Activated gamma-delta T cell (primary cell): ENCODE data around the gene COL25A1.

Experiments used
- DNase-seq: peaks from one replicate; lab custom pipeline; 2025; lab: John Stamatoyannopoulos, UW

Gene COL25A1

GRCh38 chr4:109214622-109215301 is 87.7 kb downstream of the COL25A1 start:
- DNase-seq: no peak

- DNase-seq: no peak
Observed at GRCh38 chr4:109213056-109213455, 89.4 kb downstream of the COL25A1 start.

- no peak for DNase-seq
Observed at GRCh38 chr4:109211671-109212070, 90.8 kb downstream of the COL25A1 start.

GRCh38 chr4:109209647-109210046 is 92.8 kb downstream of the COL25A1 start:
- no peak for DNase-seq

DNA sequence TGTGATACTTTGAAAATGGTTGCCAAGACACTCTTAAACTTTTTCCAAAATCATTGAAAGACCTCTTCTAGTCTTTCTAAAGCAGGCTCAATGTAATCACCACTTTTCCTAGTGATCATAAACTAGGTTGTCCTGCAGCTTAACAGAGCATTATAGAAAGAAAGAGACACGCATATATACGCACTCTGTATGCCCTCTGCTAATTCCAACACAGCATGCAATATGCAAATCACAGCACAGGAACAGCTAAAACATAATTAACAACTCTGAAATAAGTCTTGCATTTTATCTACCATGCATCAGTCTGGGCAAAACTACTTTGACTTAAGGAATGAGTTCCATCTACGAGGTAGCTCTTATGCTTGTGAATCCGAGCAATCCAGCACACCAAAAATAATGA is 94.6 kb downstream of the COL25A1 start:
- no peak for DNase-seq

GRCh38 chr4:109207061-109207460 is 95.4 kb downstream of the COL25A1 start:
- no peak for DNase-seq

GRCh38 chr4:109206620-109207019 is 95.8 kb downstream of the COL25A1 start:
- no peak for DNase-seq

GRCh38 chr4:109205186-109205585 is 97.3 kb downstream of the COL25A1 start:
- no peak for DNase-seq

- no peak for DNase-seq
Observed at GRCh38 chr4:109199585-109199984, 102.9 kb downstream of the COL25A1 start.

- no peak for DNase-seq
Observed at GRCh38 chr4:109195646-109196045, 106.8 kb downstream of the COL25A1 start.

- no peak for DNase-seq
Observed at GRCh38 chr4:109191216-109191615, 111.2 kb downstream of the COL25A1 start.

DNA sequence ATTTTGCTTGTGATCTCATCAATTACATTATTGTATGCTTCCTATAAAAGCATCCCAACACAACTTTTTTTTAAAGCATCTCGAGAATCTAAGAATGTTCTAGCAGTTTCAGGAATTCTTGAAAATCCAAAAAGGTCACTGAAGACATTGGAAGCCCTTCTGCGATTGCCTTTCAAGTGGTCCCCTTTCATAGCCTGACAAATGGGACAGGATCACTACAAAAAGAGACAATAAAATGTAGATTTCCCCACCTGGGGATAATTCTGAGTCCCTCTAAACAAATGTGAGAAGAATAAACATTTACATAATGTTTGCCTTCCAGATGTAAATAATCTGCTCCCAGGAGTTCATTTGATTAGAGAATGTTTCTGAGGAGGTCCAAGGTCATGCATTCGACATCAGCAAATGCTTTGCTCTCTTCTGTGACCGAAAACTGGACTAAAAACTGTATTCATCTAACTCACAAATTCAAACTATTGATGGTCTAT is 116.0 kb downstream of the COL25A1 start:
- DNase-seq: no peak

GRCh38 chr4:109185951-109186350 is 116.5 kb downstream of the COL25A1 start:
- DNase-seq: no peak

- DNase-seq: no peak
Observed at GRCh38 chr4:109185548-109185947, 116.9 kb downstream of the COL25A1 start.

DNA sequence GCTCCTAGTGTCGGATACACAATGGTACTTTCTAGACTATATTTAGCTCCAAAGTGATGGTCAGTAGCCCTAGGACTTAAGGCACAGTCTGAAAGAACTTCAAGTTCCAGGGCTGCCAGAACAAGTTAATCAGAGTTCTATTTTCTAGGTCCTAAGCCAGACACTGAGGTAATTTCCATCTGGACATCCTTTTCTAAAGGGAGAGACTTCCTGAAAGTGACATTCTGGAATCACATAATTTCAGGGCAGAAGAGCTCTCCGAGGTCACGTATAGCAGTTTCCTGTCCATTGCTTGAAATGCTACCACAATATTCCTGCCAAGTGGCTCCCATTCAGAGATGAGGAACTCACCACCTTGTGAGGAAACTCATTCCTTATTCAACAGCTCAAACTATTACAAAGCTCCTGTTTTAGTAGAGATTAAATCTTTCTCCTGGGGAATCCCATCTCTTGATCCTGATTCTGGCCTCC is 117.9 kb downstream of the COL25A1 start:
- no peak for DNase-seq

GRCh38 chr4:109183931-109184490 is 118.4 kb downstream of the COL25A1 start:
- DNase-seq: no peak

GRCh38 chr4:109182696-109183095 is 119.8 kb downstream of the COL25A1 start:
- DNase-seq: no peak

DNA sequence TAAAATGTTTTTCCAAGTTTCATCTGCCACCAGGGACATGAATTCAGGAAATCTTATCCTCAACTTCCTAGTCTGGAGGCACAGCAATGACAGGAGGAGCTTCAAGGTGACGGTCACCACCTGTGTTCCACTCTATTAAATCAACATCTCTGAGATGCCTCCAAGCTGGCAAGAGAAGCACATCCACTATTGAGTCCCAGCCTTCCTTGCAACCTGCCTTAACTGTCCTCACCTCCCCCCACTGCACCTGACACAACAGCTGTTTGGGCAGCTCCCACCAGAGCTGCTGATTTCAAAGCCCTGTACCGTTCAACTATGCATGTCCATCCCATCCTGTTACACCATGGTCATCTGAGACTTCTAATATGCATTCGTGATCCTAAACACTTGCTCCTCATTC is 123.4 kb downstream of the COL25A1 start:
- DNase-seq: no peak

GRCh38 chr4:109177096-109177810 is 125.2 kb downstream of the COL25A1 start:
- no peak for DNase-seq

GRCh38 chr4:109174224-109174953 is 128.1 kb downstream of the COL25A1 start:
- no peak for DNase-seq

DNA sequence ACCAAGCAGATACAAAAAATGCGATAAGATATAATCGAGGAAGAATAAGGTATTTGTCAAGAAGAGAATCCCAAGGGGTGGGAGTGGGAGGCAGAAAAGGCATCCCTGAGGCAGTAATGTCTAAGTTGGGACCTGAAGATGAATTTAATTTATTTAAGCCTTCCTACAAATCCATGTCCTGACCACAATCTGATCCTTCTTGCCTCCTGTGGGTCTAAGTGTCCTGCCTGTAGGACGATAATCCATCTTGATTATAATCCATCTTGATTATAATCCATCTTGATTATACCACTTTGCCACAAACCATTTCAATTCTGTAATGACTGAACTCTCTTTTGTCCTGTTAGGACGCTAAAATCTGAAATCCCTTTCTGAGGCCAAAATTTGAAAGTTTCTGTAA is 130.2 kb downstream of the COL25A1 start:
- no peak for DNase-seq

- DNase-seq: no peak
Observed at GRCh38 chr4:109171070-109171469, 131.4 kb downstream of the COL25A1 start.
